Keratinocyte (primary cell): ENCODE data around the gene PCCA. TPM values are rescaled to one million over a fixed set of nuclear protein-coding genes. Genes with fewer than 3 reads are reported as not detected.

ENCODE experiments used
- DNase-seq: peaks from one replicate; pipeline ENCODE4 v3.0.0-alpha.2; 2011; ENCODE audit warnings: low read depth, missing footprints, low spot score
- FAIRE-seq: peaks from 2 replicates; lab custom pipeline; 2011; peaks lifted over from hg19 to GRCh38; lab: Jason Lieb, UNC
- H2AFZ ChIP-seq: 2 replicates; pipeline ENCODE4 v1.6.0; 2012; ENCODE audit warnings: low read length, control low read depth, inconsistent platforms; ENCODE audit not compliant: control insufficient read depth
- H3K27ac ChIP-seq: 2 replicates; pipeline ENCODE4 v1.5.1; 2011; ENCODE audit warnings: low read length; ENCODE audit not compliant: control insufficient read depth, insufficient read depth
- H3K27me3 ChIP-seq: 3 replicates; pipeline ENCODE4 v1.6.0; 2011; ENCODE audit warnings: low read length; ENCODE audit not compliant: control insufficient read depth, insufficient read depth; ENCODE audit errors: extremely low read depth
- H3K36me3 ChIP-seq, 2 experiments: 2 replicates in 1 of 2; 3 replicates in 1 of 2; pipeline ENCODE4 v1.5.1; 2011; ENCODE audit warnings: low read length in 2 of 2, mild to moderate bottlenecking in 1 of 2; ENCODE audit not compliant: control insufficient read depth in 2 of 2, insufficient read depth in 2 of 2; ENCODE audit errors: extremely low read depth in 1 of 2
- H3K4me1 ChIP-seq: 3 replicates; pipeline ENCODE4 v1.5.1; 2011; ENCODE audit warnings: low read length; ENCODE audit not compliant: control insufficient read depth, insufficient read depth; ENCODE audit errors: extremely low read depth
- H3K4me2 ChIP-seq: 3 replicates; pipeline ENCODE4 v1.6.0; 2011; ENCODE audit warnings: low read depth, low read length; ENCODE audit not compliant: control insufficient read depth, insufficient read depth; ENCODE audit errors: extremely low read depth
- H3K4me3 ChIP-seq, 3 experiments: fragments of 200-600 bp in 1 of 3; sonication (generic) in 1 of 3; 2 replicates in 2 of 3; 3 replicates in 1 of 3; pipeline ENCODE4 v1.5.1; 2011 to 2016; ENCODE audit warnings: low read length in 3 of 3, mild to moderate bottlenecking in 3 of 3, control low read depth in 2 of 3, inconsistent platforms in 1 of 3, low read depth in 1 of 3, mixed read lengths in 1 of 3, mixed run types in 1 of 3, moderate library complexity in 1 of 3; ENCODE audit not compliant: control insufficient read depth in 2 of 3, insufficient read depth in 2 of 3; ENCODE audit errors: extremely low read depth in 1 of 3
- H3K79me2 ChIP-seq: 2 replicates; pipeline ENCODE4 v1.6.0; 2012; ENCODE audit warnings: low read length; ENCODE audit not compliant: control insufficient read depth, insufficient read depth
- H3K9ac ChIP-seq: 3 replicates; pipeline ENCODE4 v1.6.0; 2011; ENCODE audit warnings: low read length; ENCODE audit not compliant: control insufficient read depth, insufficient read depth; ENCODE audit errors: extremely low read depth
- H3K9me1 ChIP-seq: 3 replicates; pipeline ENCODE4 v1.6.0; 2011; ENCODE audit warnings: low read length; ENCODE audit not compliant: control insufficient read depth, insufficient read depth; ENCODE audit errors: extremely low read depth
- H3K9me3 ChIP-seq: 2 replicates; pipeline ENCODE4 v1.5.1; 2012; ENCODE audit warnings: low read depth, low read length; ENCODE audit not compliant: control insufficient read depth
- H4K20me1 ChIP-seq: 3 replicates; pipeline ENCODE4 v1.6.0; 2011; ENCODE audit warnings: low read length; ENCODE audit not compliant: control insufficient read depth, insufficient read depth; ENCODE audit errors: extremely low read depth
- EZH2 ChIP-seq: IDR thresholded peaks from one replicate; pipeline ENCODE4 v1.6.1; 2012; ENCODE audit warnings: inconsistent platforms, mild to moderate bottlenecking, low read length, moderate library complexity
- dilution Hi-C: fragments of 300-500 bp; cut with MboI; formaldehyde crosslinking; loops from one replicate; pipeline ENCODE4 v1.7.0; 2020; ENCODE audit warnings: low sequenced_read_pairs; ENCODE audit not compliant: extremely low pct_ligation_motif_present
- polyA plus RNA-seq, 5 experiments: library from polyadenylated mRNA; depleted of rRNA in 3 of 5; stranded (reverse) in 3 of 5; stranded (forward) in 1 of 5; unstranded in 1 of 5; fragments of >200 nt; gene quantifications; 1 replicate in 1 of 5; 2 replicates in 3 of 5; 3 replicates in 1 of 5; pipeline versions ENCODE4 v1.2.1 to v1.2.3, GENCODE V29; 2011 to 2012; ENCODE audit warnings: missing spikeins in 2 of 5, low read depth in 1 of 5, low replicate concordance in 1 of 5
- TF ChIP-seq, protein P1 (sequence below), 3 experiments: IDR thresholded peaks in 1 of 3; conservative IDR thresholded peaks in 1 of 3; optimal IDR thresholded peaks in 1 of 3; 2 replicates in 2 of 3; 3 replicates in 1 of 3; pipeline versions ENCODE3 to v1.5.1; 2011; ENCODE audit warnings: low read length in 3 of 3, mild to moderate bottlenecking in 3 of 3, moderate library complexity in 2 of 3, control low read depth in 1 of 3, inconsistent platforms in 1 of 3; ENCODE audit not compliant: insufficient read depth in 2 of 3; ENCODE audit errors: extremely low read depth in 1 of 3

The PCCA gene
- polyA plus RNA-seq, 1 donor (not counting 4 experiments of a cell fraction or from before 2014, with no cell fraction given) = 8.1 TPM

DNA sequence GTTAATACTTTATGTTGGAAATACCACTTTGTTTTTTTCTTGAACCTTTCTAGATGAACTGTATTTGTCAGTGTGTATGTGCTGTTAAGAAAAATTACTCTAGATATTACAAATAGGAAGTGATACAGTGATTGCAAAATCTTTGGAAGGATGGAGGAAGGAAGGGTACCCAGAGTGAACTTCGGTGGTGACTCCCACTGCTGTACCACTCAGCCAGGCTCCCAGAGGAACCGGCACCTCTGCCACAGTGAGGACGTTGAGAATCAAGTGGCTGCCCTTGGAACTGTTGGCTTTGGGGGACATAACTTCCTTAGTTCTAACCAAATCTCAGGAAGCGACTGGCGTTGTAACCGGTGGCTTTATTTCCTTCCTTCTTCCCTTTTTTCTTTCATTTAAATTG is 184.7 kb downstream of the PCCA start:
- dilution Hi-C loops = no loop called here
- H4K20me1 ChIP-seq = no peaks in the 10 kb centered on the region
- H3K79me2 ChIP-seq = no peaks in the 10 kb centered on the region
- no peak for FAIRE-seq
- no peak for DNase-seq
- no peak overlapping the region for H3K4me3 ChIP-seq
- no peak overlapping the region for H3K27ac ChIP-seq
- H3K27me3 ChIP-seq = no peaks in the 10 kb centered on the region
- H3K4me1 ChIP-seq = peaks cover 3% of the 10 kb centered on the region
- no peak overlapping the region for H3K4me2 ChIP-seq
- H3K9me1 ChIP-seq = no peaks in the 10 kb centered on the region
- H3K9ac ChIP-seq = no peak overlapping the region
- H3K36me3 ChIP-seq = no peaks in the 10 kb centered on the region
- H2AFZ ChIP-seq = no peak overlapping the region
- no peaks in the 10 kb centered on the region for H3K9me3 ChIP-seq
- TF ChIP-seq, protein P1, sequence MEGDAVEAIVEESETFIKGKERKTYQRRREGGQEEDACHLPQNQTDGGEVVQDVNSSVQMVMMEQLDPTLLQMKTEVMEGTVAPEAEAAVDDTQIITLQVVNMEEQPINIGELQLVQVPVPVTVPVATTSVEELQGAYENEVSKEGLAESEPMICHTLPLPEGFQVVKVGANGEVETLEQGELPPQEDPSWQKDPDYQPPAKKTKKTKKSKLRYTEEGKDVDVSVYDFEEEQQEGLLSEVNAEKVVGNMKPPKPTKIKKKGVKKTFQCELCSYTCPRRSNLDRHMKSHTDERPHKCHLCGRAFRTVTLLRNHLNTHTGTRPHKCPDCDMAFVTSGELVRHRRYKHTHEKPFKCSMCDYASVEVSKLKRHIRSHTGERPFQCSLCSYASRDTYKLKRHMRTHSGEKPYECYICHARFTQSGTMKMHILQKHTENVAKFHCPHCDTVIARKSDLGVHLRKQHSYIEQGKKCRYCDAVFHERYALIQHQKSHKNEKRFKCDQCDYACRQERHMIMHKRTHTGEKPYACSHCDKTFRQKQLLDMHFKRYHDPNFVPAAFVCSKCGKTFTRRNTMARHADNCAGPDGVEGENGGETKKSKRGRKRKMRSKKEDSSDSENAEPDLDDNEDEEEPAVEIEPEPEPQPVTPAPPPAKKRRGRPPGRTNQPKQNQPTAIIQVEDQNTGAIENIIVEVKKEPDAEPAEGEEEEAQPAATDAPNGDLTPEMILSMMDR (optimal IDR thresholded peaks at IDR 0.05 in 1 of 3, IDR thresholded peaks at IDR 0.05 in 1 of 3, conservative IDR thresholded peaks at IDR 0.05 in 1 of 3; ENCODE audit: extremely low read depth in 1 of 3, insufficient read depth in 2 of 3, low read length in 3 of 3) = no peak
- TF ChIP-seq EZH2 = no peak

DNA sequence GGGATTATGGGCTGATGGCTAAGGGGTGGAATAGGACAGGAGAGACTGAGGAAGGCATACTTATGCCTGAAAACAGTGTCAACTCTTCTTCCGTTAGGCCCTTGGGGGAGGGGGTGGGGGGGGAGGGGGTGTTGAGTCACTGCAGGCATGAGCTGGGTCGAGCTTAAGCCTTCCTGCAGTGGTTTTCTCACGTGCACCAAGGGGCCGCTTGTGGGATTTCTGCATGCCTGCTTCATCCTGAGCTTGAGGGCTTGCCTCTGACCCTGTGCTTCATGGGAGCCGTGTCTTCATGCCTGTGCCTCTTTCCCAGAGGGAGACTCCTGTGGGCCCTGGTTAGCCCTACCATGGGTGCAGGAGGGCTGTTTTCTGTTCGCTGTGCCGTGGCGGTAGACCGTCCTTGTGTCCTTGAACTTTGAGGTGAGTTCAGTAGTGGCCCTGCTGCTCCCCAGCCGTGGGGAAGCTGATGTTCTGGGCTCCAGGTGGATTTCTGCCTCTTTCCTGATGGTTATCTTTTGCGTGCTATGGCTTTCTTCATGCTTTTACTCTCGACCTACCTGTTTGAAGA is 186.1 kb downstream of the PCCA start:
- H3K9ac ChIP-seq = no peak overlapping the region
- peaks cover 5% of the 10 kb centered on the region for H3K4me1 ChIP-seq
- H3K27ac ChIP-seq = no peak overlapping the region
- H3K4me2 ChIP-seq = no peak overlapping the region
- H3K36me3 ChIP-seq = no peaks in the 10 kb centered on the region
- no peak for FAIRE-seq
- DNase-seq = no peak
- dilution Hi-C loops = no loop called here
- H3K9me3 ChIP-seq = no peaks in the 10 kb centered on the region
- no peak overlapping the region for H3K4me3 ChIP-seq
- H2AFZ ChIP-seq = no peak overlapping the region
- no peaks in the 10 kb centered on the region for H4K20me1 ChIP-seq
- H3K79me2 ChIP-seq = no peaks in the 10 kb centered on the region
- TF ChIP-seq, protein P1 (optimal IDR thresholded peaks at IDR 0.05 in 1 of 3, IDR thresholded peaks at IDR 0.05 in 1 of 3, conservative IDR thresholded peaks at IDR 0.05 in 1 of 3; ENCODE audit: extremely low read depth in 1 of 3, insufficient read depth in 2 of 3, low read length in 3 of 3) = no peak
- no peak for TF ChIP-seq EZH2
- H3K27me3 ChIP-seq = no peaks in the 10 kb centered on the region
- H3K9me1 ChIP-seq = no peaks in the 10 kb centered on the region
